Measurements from ENCODE around the gene NBAS.

The NBAS gene

GRCh38 chr2:15127301-15127700, 433.8 kb downstream of the NBAS start:
- no peak for TF ChIP-seq CTCF (IDR thresholded peaks at IDR 0.05; ENCODE audit: insufficient read depth, low read length, poor library complexity, severe bottlenecking)
- no peak for DNase-seq (ENCODE audit: extremely low read depth, insufficient read length)
- H3K4me3 ChIP-seq (replicated peaks; ENCODE audit: low read depth, low read length) = no peak overlapping the region
- H3K27me3 ChIP-seq (replicated peaks; ENCODE audit: control insufficient read depth, insufficient read depth, low read length) = no peaks in the 10 kb centered on the region
- no peaks in the 10 kb centered on the region for H3K36me3 ChIP-seq (ENCODE audit: control insufficient read depth, insufficient read depth, low read length)

- no peak for TF ChIP-seq CTCF (IDR thresholded peaks at IDR 0.05; ENCODE audit: insufficient read depth, low read length, poor library complexity, severe bottlenecking)
- DNase-seq (ENCODE audit: extremely low read depth, insufficient read length) = no peak
- Histone ChIP-seq H3K36me3 (ENCODE audit: control insufficient read depth, insufficient read depth, low read length) (no peaks in the 10 kb centered on the region), H3K27me3 (replicated peaks; ENCODE audit: control insufficient read depth, insufficient read depth, low read length) (no peaks in the 10 kb centered on the region), H3K4me3 (replicated peaks; ENCODE audit: low read depth, low read length) (no peak overlapping the region)
Measured at GRCh38 chr2:15126373-15126772, 434.8 kb downstream of the NBAS start.

- no peaks in the 10 kb centered on the region for H3K36me3 ChIP-seq (ENCODE audit: control insufficient read depth, insufficient read depth, low read length)
- H3K4me3 ChIP-seq (replicated peaks; ENCODE audit: low read depth, low read length) = no peak overlapping the region
- no peaks in the 10 kb centered on the region; the same call in 1 of the 2 replicates for H3K27me3 ChIP-seq (replicated peaks; ENCODE audit: control insufficient read depth, insufficient read depth, low read length)
- TF ChIP-seq CTCF (IDR thresholded peaks at IDR 0.05; ENCODE audit: insufficient read depth, low read length, poor library complexity, severe bottlenecking) = no peak
- no peak for DNase-seq (ENCODE audit: extremely low read depth, insufficient read length)
Measured at GRCh38 chr2:15122915-15123314, 438.2 kb downstream of the NBAS start.

GRCh38 chr2:15120631-15121030, 440.5 kb downstream of the NBAS start:
- Histone ChIP-seq H3K4me3 (replicated peaks; ENCODE audit: low read depth, low read length) (no peak overlapping the region), H3K27me3 (replicated peaks; ENCODE audit: control insufficient read depth, insufficient read depth, low read length) (no peaks in the 10 kb centered on the region; the same call in 1 of the 2 replicates), H3K36me3 (ENCODE audit: control insufficient read depth, insufficient read depth, low read length) (no peaks in the 10 kb centered on the region)
- no peak for TF ChIP-seq CTCF (IDR thresholded peaks at IDR 0.05; ENCODE audit: insufficient read depth, low read length, poor library complexity, severe bottlenecking)
- no peak for DNase-seq (ENCODE audit: extremely low read depth, insufficient read length)

GRCh38 chr2:15119722-15120175, 441.4 kb downstream of the NBAS start:
- TF ChIP-seq CTCF (IDR thresholded peaks at IDR 0.05; ENCODE audit: insufficient read depth, low read length, poor library complexity, severe bottlenecking) = no peak
- Histone ChIP-seq H3K36me3 (ENCODE audit: control insufficient read depth, insufficient read depth, low read length) (no peaks in the 10 kb centered on the region), H3K27me3 (replicated peaks; ENCODE audit: control insufficient read depth, insufficient read depth, low read length) (no peaks in the 10 kb centered on the region; the same call in 1 of the 2 replicates), H3K4me3 (replicated peaks; ENCODE audit: low read depth, low read length) (no peak overlapping the region)
- no peak for DNase-seq (ENCODE audit: extremely low read depth, insufficient read length)
